Stimulated activated CD4-positive, alpha-beta T cell treated with anti-CD3 and anti-CD28 coated beads, Interleukin-12 subunit alpha, Interleukin-12 subunit beta, amount 100 ng/mL, for 24 hours (primary cell): Measurements from ENCODE around the gene UBE2A.

ENCODE experiments used
- DNase-seq, 2 experiments: peaks; one replicate each; pipeline ENCODE4 v3.0.0-alpha.2; 2020; ENCODE audit warnings: low read depth in 2 of 2

The UBE2A gene

DNA sequence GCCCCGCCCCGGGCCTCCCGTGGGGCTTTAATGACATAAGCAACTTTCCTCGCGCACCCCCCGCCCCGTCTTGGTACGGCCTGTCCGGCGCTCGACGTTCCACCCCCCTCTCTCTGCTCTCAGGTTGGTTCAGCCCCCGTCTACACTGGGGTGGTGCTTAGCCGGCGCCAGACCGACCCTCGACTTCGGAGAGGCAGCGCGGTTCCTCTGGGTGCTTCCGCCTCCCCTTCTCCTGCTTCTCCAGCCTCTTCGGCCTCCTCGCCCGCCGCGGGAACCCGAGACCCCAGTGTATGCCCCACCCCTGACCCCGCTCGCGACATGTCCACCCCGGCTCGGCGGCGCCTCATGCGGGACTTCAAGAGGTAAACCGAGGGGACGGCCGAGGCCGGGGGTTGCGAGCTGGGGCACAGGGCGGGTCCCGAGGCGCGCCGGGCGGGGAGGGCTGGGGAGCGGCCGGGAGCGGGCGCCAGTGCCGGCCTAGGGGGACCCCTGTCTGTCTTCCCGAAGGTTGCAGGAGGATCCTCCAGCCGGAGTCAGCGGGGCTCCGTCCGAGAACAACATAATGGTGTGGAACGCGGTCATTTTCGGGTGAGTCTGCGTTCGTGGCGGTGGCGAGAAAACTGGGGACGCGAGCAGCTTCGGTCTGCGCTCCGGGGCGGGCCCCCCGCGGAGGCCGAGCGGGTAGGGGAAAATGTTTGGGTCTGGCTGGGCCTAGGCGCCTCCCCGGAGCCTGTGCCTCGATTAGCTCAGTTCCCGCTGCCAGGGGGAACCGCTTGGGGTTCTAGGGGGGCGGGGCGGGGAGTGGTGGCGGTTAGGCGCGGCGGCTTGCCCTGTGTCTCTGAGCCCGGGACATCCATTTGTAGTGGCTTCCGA, at the start of gene UBE2A:
TSS of gene UBE2A (plus strand) at position 170 of the 873 bp plus-strand sequence. CDS start at position 319, 149 bp downstream.
- peak; percentile 72 to 80 for DNase-seq

DNA sequence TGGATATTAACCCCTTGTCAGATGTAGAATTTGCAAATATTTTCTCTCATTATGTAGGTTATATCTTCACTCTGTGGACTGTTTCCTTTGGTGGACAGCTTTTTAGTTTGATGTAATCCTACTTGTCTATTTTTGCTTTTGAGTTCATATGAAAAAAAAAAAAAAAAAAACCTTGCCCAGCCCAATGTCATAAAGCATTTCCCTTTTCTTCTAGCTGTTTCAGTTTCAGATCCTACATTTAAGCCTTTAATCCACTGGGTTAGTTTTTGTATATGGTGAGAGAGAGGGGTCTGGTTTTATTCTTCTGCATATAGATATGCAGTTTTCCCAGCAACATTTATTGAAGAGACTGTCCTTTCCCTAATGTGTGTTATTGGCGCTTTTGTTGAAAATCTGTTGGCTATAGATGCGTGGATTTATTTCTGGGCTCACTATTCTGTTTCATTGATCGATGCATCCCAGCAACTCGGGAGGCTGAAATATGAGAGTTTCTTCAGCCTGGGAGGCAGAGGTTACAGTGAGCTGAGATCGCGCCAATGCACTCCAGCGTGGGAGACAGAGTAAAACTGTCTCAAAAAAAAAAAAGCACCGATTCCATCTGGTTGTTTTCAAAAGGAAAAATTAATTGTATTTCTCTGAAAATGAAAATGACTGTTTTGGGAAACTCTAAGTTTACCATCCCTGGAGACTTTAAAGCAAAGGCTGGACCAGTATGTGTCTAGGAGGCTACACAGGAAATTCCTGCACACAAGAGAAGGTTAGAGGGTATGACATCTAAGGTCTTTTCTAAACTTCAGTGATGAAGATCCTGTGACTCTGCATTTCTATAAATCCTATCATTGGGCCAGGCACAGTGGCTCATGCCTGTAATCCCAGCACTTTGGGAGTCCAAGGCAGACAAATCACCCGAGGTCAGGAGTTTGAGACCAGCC, 44.8 kb upstream of the UBE2A start:
- DNase-seq = no peak

DNA sequence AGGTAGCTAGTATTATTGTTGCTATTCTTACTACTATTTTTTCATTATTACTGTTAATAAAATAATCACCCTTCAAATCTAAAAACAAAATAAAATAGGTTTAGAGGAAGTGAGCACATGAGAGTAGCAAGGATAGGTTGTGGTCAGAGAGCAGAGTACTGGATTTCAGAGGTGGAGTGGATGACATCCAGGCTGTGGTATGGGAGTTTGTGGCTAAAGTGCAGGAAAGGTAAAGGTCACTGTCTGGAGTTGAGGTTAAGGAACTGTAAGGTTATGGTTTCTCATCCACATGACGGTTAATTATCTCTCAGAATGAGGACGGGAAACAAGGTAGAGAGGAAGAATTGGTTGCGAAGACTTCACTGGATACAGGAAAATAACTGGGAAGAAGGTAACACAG, 36.9 kb upstream of the UBE2A start:
- DNase-seq = no peak

DNA sequence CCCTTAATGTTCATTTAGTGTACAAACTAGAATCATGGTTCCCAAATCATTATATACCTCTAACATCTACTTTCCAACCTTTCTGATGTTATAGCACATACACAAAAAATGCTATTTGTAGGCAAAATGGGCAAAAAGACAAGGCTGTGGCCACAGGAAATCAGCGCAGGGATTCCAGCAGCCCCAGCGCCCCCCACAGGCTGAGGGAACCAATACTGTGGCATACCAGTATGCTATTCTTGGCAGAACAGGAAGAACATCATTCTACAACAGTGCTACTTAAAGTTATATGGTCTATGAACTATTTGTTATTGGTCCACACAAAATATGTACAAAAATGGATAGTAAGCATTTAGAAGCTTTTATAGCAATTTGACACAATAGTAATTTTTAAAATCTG, 34.5 kb upstream of the UBE2A start:
- DNase-seq = no peak

DNA sequence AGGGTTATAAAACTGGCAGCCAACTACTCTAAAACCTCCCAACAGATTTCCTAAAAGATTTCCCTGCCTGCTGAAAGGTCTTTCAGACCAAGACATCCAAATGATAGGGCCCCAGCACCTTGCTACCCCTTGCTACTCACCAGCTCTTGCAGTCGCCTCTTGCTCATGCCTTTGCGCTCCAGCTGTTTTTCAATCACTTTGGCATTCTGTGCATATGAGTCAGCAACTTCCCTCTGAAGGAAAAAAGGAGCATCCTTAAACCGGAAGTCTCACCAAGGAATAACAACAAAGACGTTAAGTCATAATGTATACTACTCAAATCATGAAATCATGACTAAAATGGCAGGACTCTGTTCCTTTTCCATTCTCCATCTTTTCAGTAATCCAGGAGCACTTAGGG, 33.2 kb upstream of the UBE2A start:
- no peak for DNase-seq

DNA sequence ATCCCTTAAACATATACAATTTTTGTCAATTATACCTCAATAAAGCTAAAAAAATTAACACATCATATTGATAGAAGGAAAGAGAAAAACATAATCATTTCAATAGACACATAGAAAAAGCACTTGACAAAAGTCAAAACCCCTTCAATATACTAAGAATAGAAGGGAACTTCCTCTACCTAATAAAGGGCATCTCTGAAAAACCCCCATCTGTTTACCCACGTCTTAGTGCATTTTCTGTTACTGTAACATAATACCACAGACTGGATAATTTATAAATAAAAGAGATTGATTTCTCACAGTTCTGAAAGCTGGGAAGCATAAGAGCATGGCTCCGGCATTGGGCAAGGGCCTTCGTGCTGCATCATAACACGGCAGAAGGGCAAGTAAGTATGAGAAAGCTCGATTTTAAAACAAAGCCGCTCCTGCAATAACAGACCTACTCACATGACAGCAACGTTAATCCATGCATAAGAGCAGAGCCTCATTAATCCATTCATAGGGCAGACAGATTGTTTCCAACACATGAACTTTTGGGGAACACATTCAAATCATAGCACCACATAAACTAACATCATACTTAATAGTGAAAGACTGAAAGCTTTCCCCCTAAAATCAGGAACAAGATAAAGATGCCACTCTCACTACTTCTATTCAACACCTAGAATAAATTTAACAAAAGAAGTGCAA, 24.9 kb upstream of the UBE2A start:
- no peak for DNase-seq

DNA sequence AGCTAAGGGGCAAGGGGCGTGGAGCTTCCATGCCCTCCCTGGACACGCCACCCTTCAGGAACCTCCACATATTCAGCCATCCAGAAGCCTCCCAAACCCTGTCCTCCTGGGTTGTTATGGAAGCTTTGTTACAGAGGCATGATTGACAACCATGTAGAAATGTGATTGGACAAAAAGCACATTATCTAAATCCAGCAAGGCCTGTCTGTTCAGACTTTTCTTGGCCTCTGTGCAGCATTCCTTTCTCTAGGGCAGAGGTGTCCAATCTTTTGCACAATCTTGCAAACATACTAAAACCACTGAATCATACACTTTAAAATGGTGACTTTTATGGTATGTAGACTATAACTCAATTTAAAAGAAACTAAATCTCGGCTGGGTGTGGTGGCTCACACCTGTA, 21.9 kb upstream of the UBE2A start:
- no peak for DNase-seq

DNA sequence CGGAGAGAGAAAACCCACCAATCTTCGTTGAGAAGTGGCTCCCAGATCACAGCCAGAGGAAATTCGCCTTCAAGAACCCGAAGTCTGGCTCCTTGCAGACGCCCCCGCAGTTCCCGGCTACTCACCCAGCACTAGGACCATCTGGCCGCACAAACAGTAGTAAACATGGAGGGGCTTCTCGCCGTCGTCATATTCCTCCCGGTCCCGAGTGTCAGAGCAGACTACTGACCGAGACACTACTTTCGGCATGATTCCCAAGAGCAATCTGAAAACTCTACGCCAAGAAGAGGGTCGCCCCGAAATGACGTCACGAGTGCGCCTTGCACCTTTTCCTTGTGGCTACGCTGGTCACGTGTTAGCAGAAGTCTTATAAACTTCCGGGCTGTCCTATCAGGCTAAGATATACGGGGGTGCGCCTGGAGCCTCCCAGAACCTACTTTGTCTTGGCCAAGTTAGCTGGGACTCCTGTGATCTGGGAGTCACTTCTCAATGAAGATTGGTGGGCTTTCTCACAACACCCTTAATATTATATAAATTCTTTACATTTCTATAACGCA, 9.2 kb upstream of the UBE2A start, which contains the start of gene STEEP1:
TSS of gene STEEP1 (minus strand) at position 303 of the 557 bp plus-strand sequence. CDS start at position 249, 54 bp downstream.
- peak; percentile 71 to 80 for DNase-seq

DNA sequence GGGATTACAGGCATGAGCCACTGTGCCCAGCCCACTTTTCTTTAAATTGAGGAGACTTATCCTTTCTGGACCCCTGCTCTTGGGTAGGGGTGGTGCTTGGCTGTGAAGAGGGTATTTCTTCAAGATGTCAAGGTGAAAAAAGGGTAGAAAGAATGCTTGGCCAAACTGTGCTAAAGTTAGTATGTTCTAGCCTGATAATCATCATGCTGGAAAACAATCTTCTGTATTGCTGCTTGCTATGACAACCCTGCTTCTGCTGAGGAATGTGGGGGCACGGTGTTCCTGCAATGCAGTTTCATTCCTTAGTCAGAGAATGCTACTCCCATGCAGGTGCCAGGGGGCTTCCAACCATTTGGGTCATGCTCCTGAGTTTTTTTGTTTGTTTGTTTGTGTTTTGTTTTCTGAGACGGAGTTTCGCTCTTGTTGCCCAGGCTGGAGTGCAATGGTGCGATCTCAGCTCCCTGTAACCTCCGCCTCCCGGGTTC, 4.0 kb upstream of the UBE2A start:
- DNase-seq = no peak

DNA sequence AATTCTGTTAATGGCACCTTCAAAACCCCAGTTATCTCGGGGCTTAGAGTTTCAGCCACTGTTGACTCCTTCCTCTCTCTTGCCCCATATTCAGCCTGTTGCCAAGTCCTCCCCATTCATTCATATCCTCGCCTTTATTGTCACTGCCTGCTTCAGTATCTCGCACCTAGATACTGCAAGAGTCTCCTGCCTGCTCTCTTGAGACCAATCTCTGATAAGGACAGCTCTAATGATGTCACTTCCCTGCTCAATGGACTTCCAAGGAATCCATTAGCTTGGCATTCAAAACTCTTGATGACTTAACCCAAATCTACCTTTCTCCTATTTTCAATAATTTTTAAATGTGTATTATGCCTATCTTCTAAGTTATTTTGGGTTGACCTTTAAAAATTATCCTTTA, 1.1 kb upstream of the UBE2A start:
- DNase-seq = no peak

DNA sequence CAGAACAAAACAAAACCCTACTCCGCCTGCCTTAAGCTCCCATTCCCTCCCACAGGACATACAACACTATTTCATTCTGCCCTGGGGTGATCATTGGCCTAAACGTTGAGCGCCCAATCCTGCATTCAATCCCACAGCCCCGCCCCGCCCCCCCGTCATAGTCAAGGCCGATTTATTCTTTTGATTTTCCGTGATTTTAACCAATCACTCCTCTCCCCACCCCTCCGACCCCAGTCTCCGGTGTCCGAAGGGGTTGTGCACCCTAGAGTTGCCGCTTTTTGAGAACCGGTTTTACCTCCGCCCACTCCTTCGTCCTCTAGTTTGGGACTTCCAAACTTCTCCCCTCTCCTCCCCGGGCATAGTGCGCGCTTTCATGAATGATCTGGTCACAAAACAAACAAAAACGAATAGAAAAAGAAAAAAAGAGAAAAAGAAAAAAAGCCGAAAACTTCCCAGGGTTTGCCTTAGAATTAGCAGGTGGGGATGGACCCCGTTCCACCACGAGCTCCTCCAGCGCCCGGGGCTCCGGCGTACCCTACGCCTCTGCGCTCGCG, 446 bp upstream of the UBE2A start:
- no peak for DNase-seq

DNA sequence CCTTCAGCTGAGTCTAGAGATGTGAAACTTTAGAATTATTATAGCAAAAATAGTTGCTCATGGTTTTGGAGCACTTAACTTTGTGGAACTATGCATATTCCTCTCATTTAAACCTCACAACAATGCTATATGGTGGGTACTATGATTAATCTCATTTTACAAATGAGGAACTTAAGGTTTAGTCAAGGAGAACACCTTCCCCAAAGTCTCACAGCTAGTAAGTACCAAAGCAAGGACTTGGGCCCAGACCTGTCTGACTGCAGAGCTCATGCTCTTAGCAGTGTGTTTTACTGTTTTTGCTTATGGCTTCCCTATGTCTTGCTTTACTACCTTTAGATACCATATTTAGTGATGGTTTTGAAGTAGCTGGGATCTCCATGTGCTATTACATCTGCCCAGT, 5.1 kb downstream of the UBE2A start:
- DNase-seq = no peak

DNA sequence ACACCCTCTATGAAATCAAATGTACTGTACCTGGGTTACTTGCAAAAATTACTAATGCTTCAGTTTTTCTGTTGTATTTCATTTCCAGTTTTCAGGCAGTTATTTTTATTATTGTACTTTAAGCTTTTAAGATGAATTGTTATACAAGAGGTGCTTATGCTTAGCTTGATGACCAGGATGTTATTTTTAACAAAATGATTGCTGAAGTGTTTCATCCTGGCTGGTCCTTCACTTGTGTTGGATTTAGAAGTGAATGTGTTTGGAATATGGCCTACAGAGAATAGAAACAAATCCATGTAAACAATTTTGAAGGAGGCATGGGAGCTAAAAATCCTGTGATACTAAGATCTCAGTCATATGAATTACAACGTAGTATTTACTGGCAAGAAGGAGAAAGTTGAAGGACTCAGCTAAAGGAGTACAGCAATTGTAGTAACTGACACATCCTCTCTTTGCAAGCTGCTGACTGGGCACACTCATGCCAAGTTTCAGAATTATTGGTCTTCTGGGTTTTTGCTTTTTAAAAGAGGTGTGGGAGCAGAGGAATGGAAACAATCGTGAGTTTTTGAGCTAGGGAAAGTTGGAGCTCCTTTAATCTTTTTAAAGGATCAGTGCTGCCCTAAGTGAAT, 9.2 kb downstream of the UBE2A start:
- DNase-seq = no peak

DNA sequence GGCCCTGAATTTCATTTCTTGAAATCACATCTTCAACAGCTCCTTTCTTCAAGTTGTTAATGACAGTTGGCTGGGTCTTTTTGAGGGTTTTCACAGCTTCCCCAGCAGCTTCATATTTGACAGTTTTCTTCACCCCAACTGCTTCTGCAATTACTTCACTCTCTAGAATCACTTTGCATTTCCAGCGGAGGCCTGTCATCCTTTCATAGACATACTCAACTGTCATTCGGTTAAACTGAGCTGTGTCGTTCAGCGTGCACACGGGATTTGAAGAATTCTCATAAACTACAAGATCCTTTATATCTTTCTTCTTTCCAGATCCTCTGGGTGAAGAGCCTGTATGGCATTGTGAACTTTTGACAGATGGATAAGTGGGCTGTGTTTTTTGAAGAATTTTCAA, 15.4 kb downstream of the UBE2A start:
- DNase-seq = no peak

DNA sequence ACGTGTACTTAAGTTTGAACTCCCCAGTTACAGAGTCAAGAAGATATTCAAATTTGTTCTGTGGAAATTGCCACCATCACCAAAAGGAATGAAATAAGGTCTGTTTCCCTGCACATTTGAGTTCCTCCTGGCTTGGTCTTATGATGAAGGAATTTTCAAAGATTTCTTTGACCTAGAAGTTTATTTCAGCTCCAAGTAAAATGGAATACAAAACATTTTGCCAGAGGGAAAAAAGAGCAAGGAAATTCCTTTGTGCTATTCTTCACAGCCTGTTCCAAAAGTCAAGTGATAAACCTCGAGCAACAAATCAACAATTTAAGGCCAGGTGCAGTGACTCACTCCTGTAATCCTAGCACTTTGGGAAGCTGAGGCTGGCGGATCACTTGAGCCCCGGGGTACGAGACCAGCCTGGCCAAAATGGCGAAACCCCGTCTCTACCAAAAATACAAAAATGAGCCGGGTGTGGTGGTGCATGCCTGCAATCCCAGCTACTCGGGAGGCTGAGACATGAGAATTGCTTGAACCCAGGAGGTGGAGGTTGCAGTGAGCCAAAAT, 28.4 kb downstream of the UBE2A start:
- DNase-seq = no peak

DNA sequence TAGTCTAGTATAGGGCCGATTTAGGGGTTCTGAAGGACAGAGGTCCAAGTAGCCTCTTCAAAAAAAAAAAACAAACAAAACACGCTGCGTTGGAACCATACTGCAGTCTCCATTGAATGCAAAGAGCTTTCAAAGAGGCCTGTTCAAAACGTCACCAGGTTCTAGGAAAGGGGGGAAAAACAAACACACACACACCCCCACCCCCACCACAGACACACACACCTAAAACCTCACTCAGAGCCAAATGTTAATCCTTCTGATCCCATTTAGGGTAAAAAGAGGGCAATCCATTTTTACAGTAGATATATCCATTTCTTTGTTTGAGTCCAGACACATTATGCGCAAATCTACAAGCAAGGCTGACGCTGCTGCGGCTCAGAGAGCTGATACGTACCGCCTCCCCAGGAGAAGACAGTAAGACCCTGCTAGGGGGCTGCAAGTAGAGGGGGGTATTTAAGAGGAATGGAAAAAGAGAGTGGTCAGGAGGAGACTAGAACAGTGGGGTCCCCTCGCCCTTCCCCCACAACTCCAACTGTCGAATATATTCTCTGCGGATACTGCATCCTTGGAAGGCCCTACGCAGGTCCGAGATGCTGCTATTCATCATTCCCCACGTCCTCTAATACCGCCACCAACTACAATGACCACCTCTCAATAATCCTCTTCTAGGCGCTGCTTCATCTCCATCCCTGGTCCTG, 30.6 kb downstream of the UBE2A start:
- no peak for DNase-seq

DNA sequence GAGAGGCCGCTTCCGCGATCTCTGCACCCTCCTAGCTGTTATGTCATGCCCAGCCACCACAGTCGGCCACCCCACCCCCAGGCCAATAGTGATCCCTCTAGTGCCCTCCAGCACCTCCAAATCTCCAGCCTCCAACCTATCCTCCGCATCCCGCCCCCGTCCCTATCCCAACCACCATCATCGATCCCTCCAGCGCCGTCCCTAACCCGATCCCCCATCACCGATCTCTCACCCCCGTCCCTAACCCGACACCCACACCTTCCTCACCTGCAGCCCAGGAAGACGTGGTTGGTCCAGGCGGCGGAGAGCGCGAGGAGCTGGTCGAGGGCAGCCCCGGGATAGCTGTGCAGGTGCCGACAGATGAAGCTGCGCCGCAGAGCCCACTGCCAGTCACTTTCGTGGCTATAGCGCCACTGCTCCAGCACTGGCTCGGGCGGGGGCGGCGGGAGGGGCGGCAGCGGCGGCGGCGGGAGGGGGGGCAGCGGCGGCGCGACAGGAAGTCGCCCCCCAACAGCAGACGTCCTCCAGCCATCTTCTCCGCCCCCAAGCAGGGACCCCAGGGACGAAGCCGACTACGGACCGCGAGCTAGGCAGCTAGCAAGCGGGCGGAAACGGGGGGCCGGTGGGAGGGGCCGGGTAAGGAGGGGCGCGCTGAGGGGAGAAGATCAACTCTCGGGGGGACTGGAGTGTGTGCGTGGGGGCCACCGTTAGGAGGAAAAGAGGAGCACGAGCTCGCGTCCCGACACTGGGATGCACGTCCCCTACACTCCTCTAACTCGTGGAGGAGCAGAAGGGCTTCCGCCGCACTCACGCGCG, 31.3 kb downstream of the UBE2A start:
- peak; percentile 8 to 20 for DNase-seq

DNA sequence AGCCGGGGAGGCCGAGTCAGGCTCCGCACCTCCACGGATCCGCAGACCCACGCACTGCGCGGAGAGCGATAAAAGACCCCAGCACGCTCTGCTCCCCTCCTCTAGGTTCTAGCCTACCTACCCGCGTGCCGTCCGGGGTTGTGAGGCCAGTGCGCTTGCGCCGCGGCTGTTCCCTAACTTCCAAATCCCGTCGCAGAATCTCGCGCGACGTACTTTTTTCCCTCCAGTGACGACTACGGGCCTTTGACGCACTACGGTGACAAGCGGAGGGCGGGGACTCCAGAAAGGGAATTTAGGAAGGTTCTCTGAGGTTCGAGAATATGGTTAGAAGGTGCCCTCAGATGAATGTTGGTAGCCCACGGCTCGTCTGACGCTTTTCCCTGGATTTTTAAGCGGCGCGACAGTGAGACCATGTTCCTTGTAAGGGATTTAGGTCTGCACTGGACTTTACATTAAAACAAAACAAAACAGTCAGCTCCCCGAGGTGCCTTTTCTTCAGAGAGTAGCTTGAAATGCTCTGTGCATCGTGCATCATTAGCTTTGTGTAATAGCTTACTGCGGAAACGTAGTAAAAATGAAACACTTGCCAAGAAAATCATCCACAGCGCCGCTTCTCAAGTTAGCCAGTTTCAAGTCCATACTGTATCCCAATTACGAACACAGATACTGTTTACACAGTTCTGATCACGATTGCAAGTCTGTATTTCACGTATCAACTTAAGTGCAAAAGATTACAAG, 32.1 kb downstream of the UBE2A start, which contains the start of gene NKRF:
TSS of gene NKRF (minus strand) at position 145 of the 738 bp plus-strand sequence.
- peak; percentile 76 to 86 for DNase-seq
